HFFc6 (cell line): ENCODE results near the gene DIRAS1. TPM values are rescaled to one million over a fixed set of nuclear protein-coding genes. Genes with fewer than 3 reads are reported as not detected.

ENCODE experiments used
- DNase-seq: peaks from one replicate; pipeline ENCODE4 v3.0.0-alpha.2; 2018
- H3K27ac Mint-ChIP-seq: 2 replicates; pipeline ENCODE4 v1.8.0; 2020; ENCODE audit warnings: mild to moderate bottlenecking, mixed read lengths
- H3K27me3 Mint-ChIP-seq: 2 replicates; pipeline ENCODE4 v1.8.0; 2021; ENCODE audit warnings: mild to moderate bottlenecking, moderate library complexity, mixed read lengths; ENCODE audit not compliant: insufficient read depth
- H3K36me3 Mint-ChIP-seq: 2 replicates; pipeline ENCODE4 v1.8.0; 2021; ENCODE audit warnings: low read depth, mixed read lengths
- H3K4me1 Mint-ChIP-seq: 2 replicates; pipeline ENCODE4 v1.8.0; 2020; ENCODE audit warnings: low read depth, mixed read lengths
- H3K4me3 Mint-ChIP-seq: 2 replicates; pipeline ENCODE4 v1.8.0; 2020; ENCODE audit warnings: mild to moderate bottlenecking, moderate library complexity, mixed read lengths
- H3K9me3 Mint-ChIP-seq: 2 replicates; pipeline ENCODE4 v1.8.0; 2020; ENCODE audit warnings: mild to moderate bottlenecking, mixed read lengths
- total RNA-seq, 6 experiments: library from RNA; stranded (reverse); fragmentation: NEBNext Ultra II Directional; extraction: Animal tissue kit (Norgen Biotek cat#: 25700); gene quantifications; 2 replicates in 1 of 6; 3 replicates in 5 of 6; pipeline ENCODE4 v1.2.3, GENCODE V29; 2021
- TF ChIP-seq, protein P1 (sequence below): fragments of 200-600 bp; sonication (generic); IDR thresholded peaks from 2 replicates; pipeline ENCODE4 v1.5.0; 2021; ENCODE audit warnings: antibody characterized with exemption, mild to moderate bottlenecking

The DIRAS1 gene
- total RNA-seq, 6 experiments from 2014 or later, result 10.6 to 21.6 (median 12.7) TPM

DNA sequence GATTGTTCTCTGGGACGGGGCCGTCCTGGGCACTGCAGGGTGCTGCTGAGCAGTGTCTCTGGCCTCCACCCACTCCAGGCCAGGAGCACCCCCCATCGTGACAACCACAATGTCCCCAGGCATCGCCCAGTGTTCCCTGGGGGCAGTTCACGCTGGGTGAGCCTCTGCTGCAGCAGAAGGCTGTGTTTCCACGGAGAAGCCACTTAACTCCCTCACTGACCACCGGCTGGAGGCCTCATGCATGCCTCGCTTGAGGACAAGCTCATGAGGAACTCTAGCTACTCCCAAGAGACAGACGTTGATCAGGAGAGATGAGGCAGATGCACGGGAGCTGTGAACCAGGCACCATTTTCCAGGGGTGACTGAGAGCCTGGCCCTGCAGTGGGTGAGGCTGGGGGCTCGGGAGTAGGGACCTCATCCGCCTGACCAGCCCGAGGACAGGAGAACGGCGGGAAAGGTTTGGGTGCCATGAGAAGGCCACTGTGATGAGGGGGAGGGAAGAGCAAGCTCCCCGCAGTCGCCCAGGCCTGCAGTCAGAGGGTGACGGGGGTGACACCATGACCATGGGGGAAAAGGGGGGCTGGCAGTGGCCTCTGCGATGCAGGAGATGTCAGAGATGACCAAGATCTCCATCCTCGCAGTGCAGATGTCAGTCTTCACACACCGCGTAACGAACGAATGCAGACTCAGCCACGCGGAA, 13.6 kb upstream of the DIRAS1 start:
- peaks cover 31% of the 10 kb centered on the region for H3K36me3 Mint-ChIP-seq
- no peak overlapping the region for H3K27ac Mint-ChIP-seq
- TF ChIP-seq, protein P1, sequence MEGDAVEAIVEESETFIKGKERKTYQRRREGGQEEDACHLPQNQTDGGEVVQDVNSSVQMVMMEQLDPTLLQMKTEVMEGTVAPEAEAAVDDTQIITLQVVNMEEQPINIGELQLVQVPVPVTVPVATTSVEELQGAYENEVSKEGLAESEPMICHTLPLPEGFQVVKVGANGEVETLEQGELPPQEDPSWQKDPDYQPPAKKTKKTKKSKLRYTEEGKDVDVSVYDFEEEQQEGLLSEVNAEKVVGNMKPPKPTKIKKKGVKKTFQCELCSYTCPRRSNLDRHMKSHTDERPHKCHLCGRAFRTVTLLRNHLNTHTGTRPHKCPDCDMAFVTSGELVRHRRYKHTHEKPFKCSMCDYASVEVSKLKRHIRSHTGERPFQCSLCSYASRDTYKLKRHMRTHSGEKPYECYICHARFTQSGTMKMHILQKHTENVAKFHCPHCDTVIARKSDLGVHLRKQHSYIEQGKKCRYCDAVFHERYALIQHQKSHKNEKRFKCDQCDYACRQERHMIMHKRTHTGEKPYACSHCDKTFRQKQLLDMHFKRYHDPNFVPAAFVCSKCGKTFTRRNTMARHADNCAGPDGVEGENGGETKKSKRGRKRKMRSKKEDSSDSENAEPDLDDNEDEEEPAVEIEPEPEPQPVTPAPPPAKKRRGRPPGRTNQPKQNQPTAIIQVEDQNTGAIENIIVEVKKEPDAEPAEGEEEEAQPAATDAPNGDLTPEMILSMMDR, result no peak
- no peak overlapping the region for H3K4me3 Mint-ChIP-seq
- H3K27me3 Mint-ChIP-seq, result peaks cover 1% of the 10 kb centered on the region; the same call in 1 of the 2 replicates
- no peaks in the 10 kb centered on the region for H3K9me3 Mint-ChIP-seq
- no peak for DNase-seq
- H3K4me1 Mint-ChIP-seq, result peaks cover 11% of the 10 kb centered on the region

DNA sequence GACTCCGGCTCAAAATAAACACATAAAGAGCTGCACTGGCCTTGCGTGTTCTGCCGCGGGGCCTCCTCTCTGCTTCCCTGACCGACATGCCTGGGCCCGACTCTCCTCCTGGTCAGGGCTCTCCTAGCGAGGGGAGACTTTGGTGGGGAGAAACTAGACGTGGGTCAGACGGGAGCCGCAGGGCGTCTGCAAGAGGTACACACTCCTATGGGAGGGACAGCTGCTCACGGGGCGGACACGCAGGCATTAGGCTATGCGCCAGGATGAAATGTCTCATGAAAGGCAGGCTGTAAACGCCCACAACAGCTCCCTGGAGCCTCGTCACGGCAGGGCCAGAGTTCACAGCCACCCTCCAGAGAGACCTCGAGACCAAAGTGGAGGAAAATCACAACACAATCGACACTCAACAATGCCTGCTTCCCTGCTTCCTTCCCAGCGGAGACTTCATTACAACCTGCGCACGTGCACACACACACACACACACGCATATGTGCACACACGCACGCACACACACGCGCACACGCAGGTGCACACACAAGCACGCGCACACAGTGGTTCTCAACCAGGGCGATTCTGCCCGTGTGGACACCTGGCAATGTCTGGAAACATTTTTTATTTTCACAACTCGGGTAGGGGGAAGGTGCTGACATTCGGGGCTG, 12.9 kb upstream of the DIRAS1 start:
- Mint-ChIP-seq H3K36me3 (peaks cover 31% of the 10 kb centered on the region), H3K9me3 (no peaks in the 10 kb centered on the region), H3K4me1 (peaks cover 7% of the 10 kb centered on the region), H3K4me3 (no peak overlapping the region), H3K27me3 (peaks cover 1% of the 10 kb centered on the region; the same call in 1 of the 2 replicates), H3K27ac (no peak overlapping the region)
- TF ChIP-seq, protein P1, result no peak
- DNase-seq, result no peak

DNA sequence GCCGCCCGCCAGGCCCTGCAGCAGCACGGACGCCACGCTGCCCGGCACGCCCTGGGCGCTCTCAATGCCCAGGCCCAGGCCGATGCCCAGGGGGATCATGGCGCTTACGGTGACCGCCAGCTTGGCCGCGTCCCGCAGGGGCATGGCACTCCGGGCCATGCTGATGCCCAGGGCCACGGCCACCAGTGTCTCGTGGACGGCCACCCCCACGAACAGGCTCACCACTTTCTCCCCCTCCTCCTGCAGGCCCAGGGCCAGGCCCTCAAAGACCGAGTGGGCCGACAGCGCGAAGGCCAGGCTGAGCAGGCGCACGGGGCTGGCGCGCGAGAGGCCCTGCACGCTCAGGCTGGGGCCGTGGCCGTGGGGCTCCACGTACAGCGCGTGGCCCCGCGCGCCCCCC, 11.7 kb upstream of the DIRAS1 start:
- Mint-ChIP-seq H3K27ac (no peak overlapping the region), H3K4me3 (no peak overlapping the region), H3K36me3 (peaks cover 31% of the 10 kb centered on the region), H3K9me3 (no peaks in the 10 kb centered on the region), H3K27me3 (peaks cover 1% of the 10 kb centered on the region; the same call in 1 of the 2 replicates), H3K4me1 (no peaks in the 10 kb centered on the region)
- DNase-seq, result no peak
- TF ChIP-seq, protein P1, result no peak

DNA sequence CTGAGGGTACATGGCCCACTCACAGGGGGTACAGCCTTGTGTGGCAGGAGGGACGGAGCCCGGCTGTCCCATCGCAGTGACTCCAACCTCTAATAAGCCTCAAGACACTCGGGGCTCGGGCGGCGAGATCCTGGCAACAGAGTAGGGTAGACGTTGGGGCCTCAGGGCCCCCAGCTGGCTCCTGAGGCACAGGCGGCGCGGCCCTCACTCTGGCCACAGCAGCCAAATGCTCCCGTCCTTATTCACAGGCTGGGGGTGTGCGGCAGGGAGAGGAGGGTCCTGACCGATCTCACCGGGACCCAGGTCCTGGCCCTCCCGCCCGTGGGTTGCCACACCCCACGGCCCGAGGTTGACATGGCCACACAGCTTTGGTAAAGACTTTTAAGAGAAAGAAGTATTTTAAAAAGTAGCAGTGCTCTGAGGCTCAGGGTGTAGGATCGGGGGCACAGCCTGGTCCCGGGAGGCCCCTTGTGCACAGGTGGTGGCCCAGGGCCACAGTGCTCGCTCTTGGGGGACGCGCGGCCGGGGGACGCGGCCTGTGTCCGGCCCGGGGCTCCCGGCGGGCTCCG, 11.1 kb upstream of the DIRAS1 start:
- H3K36me3 Mint-ChIP-seq, result peaks cover 31% of the 10 kb centered on the region
- DNase-seq, result no peak
- H3K4me1 Mint-ChIP-seq, result no peaks in the 10 kb centered on the region
- H3K4me3 Mint-ChIP-seq, result no peak overlapping the region
- H3K27me3 Mint-ChIP-seq, result peaks cover 1% of the 10 kb centered on the region; the same call in 1 of the 2 replicates
- H3K27ac Mint-ChIP-seq, result no peak overlapping the region
- TF ChIP-seq, protein P1, result no peak
- no peaks in the 10 kb centered on the region for H3K9me3 Mint-ChIP-seq

DNA sequence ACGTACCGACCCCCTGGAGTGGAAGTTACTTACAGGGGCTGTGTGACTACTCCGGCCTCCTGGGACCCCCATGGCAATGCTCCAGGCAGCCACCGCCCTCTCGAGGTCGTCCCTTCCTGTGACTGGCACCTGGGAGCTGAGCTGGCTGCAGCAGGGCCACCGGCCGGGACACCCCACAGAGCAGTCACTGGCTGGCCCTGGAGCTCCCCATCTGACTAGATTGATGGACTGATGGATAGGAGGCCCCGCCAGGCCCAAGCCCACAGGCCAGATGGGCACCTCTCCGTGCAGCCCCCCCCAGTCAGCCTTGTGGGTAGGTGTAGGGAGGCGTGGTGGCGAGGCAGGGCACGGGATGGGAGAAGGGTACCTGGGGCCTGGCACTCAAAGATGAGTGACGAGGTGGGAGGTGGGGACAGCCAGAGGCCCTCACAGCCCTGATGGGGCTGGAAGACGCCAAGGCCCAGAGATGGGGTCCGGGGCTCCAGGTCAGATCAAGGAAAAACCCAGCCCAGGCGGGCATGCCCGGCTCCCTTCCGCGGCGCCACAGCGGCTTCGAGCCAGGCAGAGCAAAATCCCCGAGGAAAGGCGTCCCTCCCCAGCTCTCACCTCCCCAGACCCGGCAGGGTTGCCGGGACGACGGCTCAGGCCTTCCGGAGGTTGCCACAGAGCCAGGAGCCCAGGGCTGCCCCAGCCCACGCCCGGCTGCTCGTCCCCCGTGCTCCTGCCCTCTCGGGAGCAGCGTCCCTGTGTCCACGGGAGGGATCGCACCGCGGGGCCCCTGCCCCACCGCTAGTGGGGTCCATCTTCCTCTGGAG, 10.2 kb upstream of the DIRAS1 start:
- Mint-ChIP-seq H3K9me3 (no peaks in the 10 kb centered on the region), H3K36me3 (peaks cover 22% of the 10 kb centered on the region), H3K4me1 (no peaks in the 10 kb centered on the region), H3K27ac (no peak overlapping the region), H3K27me3 (peaks cover 1% of the 10 kb centered on the region; the same call in 1 of the 2 replicates), H3K4me3 (no peak overlapping the region)
- TF ChIP-seq, protein P1, result no peak
- DNase-seq, result no peak
